ENCODE data around the gene FBXO3. TPM values are rescaled to one million over a fixed set of nuclear protein-coding genes. Genes with fewer than 3 reads are reported as not detected.

The FBXO3 gene
- total and polyA plus RNA-seq, 9 of the 15 experiments (the other 6 are each of a cell fraction or from before 2014, with no cell fraction given), result 11.6 to 59.3 (median 29.2) TPM

GRCh38 chr11:33773987-33774735, at the start of gene FBXO3 (continued):
- no peak for TF ChIP-seq SFPQ (IDR thresholded peaks at IDR 0.05; ENCODE audit: low read depth, low read length)
- no peak for TF ChIP-seq CUX1 (CRISPR knock-in tag; IDR thresholded peaks at IDR 0.05)
- TF ChIP-seq MAFK (IDR thresholded peaks at IDR 0.05; ENCODE audit: low read length), result no peak
- no peak for TF ChIP-seq ZNF592 (IDR thresholded peaks at IDR 0.05)
- TF ChIP-seq ELF1 (tag; IDR thresholded peaks at IDR 0.05), result no peak
- no peak for TF ChIP-seq ZNF449 (CRISPR knock-in tag; IDR thresholded peaks at IDR 0.05)
- TF ChIP-seq SAP30 (IDR thresholded peaks at IDR 0.05; ENCODE audit: borderline replicate concordance, insufficient read depth, low read depth, low read length, poor library complexity, severe bottlenecking), result peak; percentile 22
- no peak for TF ChIP-seq ELF4 (CRISPR knock-in tag; IDR thresholded peaks at IDR 0.05)
- no peak for TF ChIP-seq SPI1 (IDR thresholded peaks at IDR 0.05; ENCODE audit: borderline replicate concordance, low read depth, low read length)
